ENCODE results near the gene WDSUB1.

GRCh38 chr2:159213296-159213695 is 73.2 kb downstream of the WDSUB1 start:
- TF ChIP-seq MXI1 (IDR thresholded peaks at IDR 0.05; ENCODE audit: borderline replicate concordance, low read depth, low read length) (no peak), MAFK (IDR thresholded peaks at IDR 0.05; ENCODE audit: low read depth, low read length) (no peak), POLR2A (IDR thresholded peaks at IDR 0.05; ENCODE audit: low read depth, low read length) (no peak), FOS (IDR thresholded peaks at IDR 0.05; ENCODE audit: low read depth, low read length) (no peak), RFX5 (IDR thresholded peaks at IDR 0.05; ENCODE audit: low read depth, low read length) (no peak), CEBPB (IDR thresholded peaks at IDR 0.05; ENCODE audit: low read depth, low read length) (no peak), MAZ (IDR thresholded peaks at IDR 0.05; ENCODE audit: borderline replicate concordance, low read depth, low read length) (no peak), CHD1 (IDR thresholded peaks at IDR 0.05; ENCODE audit: low read depth, low read length) (no peak), SMC3 (IDR thresholded peaks at IDR 0.05; ENCODE audit: low read depth, low read length) (no peak)
- TF ChIP-seq, protein P1, sequence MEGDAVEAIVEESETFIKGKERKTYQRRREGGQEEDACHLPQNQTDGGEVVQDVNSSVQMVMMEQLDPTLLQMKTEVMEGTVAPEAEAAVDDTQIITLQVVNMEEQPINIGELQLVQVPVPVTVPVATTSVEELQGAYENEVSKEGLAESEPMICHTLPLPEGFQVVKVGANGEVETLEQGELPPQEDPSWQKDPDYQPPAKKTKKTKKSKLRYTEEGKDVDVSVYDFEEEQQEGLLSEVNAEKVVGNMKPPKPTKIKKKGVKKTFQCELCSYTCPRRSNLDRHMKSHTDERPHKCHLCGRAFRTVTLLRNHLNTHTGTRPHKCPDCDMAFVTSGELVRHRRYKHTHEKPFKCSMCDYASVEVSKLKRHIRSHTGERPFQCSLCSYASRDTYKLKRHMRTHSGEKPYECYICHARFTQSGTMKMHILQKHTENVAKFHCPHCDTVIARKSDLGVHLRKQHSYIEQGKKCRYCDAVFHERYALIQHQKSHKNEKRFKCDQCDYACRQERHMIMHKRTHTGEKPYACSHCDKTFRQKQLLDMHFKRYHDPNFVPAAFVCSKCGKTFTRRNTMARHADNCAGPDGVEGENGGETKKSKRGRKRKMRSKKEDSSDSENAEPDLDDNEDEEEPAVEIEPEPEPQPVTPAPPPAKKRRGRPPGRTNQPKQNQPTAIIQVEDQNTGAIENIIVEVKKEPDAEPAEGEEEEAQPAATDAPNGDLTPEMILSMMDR (conservative IDR thresholded peaks at IDR 0.05; ENCODE audit: low read depth, low read length), result no peak
- TF ChIP-seq, protein P2, sequence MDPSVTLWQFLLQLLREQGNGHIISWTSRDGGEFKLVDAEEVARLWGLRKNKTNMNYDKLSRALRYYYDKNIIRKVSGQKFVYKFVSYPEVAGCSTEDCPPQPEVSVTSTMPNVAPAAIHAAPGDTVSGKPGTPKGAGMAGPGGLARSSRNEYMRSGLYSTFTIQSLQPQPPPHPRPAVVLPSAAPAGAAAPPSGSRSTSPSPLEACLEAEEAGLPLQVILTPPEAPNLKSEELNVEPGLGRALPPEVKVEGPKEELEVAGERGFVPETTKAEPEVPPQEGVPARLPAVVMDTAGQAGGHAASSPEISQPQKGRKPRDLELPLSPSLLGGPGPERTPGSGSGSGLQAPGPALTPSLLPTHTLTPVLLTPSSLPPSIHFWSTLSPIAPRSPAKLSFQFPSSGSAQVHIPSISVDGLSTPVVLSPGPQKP (IDR thresholded peaks at IDR 0.05; ENCODE audit: borderline replicate concordance, low read depth, low read length), result no peak
- TF ChIP-seq, protein P3, sequence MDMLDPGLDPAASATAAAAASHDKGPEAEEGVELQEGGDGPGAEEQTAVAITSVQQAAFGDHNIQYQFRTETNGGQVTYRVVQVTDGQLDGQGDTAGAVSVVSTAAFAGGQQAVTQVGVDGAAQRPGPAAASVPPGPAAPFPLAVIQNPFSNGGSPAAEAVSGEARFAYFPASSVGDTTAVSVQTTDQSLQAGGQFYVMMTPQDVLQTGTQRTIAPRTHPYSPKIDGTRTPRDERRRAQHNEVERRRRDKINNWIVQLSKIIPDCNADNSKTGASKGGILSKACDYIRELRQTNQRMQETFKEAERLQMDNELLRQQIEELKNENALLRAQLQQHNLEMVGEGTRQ (IDR thresholded peaks at IDR 0.05; ENCODE audit: low read depth, low read length), result no peak
